GM18511 (cell line): Measurements from ENCODE around the gene FUT6.
"Not testable (repeated sequence)": the region's sequence is repeated elsewhere in the genome, so short reads cannot be mapped to it uniquely, and the experiment has no call there.

ENCODE experiments used
- ATAC-seq: cut with Tn5 transposase; IDR thresholded peaks from one replicate; pipeline ENCODE4 v1.9.1; 2021; ENCODE audit warnings: mild to moderate bottlenecking, moderate library complexity; ENCODE audit not compliant: unreplicated experiment

The FUT6 gene

DNA sequence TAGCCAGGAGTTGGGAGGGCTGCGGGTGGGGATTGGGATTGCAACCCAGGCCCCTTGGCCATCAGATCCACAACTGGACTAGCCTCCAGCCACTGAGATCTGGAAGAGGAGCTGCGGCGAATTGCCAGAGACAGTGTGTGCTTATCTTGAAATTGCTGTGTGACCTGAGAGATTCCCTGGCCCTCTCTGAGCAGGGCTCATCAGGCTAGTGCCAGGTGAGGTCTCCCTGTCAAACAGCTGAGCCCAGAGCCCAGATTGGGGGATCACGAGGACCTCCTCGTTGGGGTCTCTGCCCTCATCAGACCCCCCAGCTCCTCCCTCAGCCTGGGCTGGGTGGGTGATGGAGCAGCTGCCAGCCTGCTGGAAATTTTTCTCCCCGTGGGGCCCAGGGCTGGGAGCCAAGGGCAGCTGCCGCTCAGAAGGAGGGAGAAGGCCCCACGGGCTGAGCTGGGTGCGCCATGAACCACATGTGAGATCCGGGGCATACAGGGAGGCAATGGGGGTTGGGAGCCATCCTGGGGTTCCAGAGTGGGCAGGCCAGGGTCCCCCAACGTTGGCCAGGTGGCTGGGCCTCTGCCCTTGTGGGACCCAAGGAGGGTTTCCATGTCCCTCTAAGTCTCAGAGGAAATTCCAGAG lies 23.6 kb upstream of the FUT6 start:
- no peak for ATAC-seq

DNA sequence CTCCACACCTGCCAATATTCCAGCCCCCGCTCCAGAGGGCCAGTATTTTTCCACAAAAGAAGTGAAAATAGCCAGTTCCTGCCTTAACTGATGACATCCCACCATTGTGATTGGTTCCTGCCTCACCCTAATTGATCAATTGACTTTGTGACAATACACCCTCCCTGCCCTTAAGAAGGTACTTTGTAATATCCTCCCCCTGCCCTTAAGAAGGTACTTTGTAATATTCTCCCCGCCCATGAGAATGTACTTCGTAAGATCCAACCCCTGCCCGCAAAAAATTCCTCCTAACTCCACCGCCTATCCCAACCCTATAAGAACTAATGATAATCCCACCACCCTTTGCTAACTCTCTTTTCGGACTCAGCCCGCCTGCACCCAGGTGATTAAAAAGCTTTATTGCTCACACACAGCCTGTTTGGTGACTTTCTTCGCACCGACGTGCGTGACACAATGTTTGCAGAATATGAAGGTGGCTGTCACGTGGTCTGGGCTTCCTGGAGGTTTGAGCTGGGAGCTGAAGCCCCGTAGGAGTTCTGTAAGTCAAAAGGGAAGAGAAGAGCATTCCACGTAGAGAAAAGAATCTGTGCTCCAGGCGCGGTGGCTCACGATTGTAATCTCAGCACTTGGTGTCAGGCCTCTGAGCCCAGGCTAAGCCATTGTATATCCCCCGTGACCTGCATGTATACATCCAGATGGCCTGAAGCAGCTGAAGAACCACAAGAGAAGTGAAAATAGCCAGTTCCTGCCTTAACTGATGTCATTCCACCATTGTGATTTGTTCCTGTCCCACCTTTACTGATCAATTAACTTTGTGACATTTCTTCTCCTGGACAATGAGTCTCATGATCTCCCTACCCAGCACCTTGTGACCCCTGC lies 17.9 kb upstream of the FUT6 start:
- no peak for ATAC-seq

DNA sequence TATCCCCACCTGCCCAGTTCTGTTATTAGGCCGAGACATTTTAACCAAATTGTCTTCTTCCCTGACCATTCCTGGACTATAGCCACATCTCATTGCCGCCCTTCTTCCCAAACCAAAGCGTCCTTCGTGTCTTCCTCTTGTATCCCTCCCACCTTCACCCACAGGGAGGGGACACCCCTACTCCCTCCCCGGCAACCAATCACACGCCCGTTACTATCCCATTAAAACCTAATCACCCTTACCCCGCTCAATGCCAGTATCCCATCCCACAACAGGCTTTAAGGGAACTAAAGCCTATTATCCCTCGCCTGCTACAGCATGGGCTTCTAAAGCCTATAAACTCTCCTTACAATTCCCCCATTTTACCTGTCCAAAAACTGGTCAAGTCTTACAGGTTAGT lies 15.6 kb upstream of the FUT6 start:
- not testable (repeated sequence) for ATAC-seq

DNA sequence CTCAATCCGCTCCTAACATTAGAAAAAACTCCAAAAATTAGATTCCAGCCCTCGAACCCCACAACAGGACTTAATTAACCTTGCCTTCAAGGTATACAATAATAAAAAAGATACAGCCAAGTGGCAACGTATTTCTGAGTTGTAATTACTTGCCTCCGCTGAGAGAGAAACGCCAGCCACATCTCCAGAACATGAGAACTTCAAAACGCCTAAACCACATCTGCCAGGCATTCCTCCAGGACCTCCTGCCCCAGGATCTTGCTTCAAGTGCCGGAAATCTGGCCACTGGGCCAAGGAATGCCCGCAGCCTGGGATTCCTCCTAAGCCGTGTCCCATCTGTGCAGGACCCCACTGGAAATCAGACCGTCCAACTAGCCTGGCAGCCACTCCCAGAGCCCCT lies 14.6 kb upstream of the FUT6 start:
- ATAC-seq = not testable (repeated sequence)

DNA sequence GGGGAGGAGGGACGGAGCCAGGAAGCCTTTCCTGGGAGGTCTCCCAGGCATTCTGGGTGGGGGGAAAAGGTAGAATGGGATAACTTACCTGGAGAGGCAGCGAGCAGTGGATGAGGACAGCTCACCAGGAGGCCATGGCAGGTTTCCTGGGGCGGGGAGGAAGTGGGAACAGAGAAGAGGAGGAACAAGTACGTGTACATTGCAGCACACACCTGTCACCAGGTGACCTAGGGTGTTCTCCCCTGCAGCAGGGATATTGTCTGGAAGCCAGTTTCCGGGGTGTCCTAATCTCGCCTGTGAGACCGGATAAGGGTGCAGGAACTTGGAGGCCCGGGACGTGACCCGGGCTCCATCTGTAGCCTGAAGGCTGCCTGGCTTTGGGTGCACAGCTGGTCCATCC lies 11.8 kb upstream of the FUT6 start, which contains the start of gene FUT3:
Gene FUT3, minus strand, starts transcription at position 148 of the 400 bp plus-strand sequence.
- ATAC-seq = no peak

DNA sequence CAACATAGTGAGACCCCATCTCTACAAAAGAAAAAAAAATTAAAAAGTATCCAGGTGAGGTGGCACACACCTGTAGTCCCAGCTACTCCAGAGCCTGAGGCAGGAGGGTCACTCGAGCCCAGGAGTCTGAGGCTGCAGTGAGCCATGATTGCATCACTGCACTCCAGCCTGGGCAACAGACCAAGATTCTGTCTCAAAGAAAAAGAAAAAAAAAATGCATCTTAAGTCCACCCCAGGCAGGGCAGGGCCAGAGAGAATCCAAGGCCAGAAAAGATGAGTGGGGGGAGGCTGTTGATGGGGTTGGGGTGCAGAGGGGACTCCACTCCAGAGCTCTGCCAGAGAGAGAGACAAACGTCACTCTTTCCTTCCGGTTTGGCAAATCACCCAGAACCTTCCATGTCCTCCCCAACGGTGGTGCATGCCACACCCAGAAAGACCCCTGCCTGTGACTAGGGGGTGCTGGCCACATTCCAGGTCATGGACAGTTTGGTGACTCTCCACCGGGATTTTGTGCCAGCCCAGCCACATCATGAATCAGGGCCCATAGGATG lies 11.3 kb upstream of the FUT6 start:
- ATAC-seq = no peak

DNA sequence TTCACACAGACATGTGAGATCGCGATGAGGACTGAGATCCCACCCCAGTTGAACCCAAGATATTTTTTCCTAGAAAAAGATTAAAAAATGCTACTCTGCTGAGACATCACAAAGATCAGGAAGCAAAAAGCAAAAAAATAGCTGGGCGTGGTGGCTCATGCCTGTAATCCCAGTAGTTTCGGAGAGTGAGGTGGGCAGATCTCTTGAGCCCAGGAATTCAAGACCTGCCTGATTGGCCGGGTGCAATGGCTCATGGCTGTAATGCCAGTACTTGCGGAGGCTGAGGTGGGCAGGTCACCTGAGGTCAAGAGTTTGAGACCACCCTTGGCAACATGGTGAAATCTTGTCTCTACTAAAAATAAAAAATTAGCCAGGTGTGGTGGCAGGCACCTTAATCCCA lies 10.7 kb upstream of the FUT6 start:
- no peak for ATAC-seq

DNA sequence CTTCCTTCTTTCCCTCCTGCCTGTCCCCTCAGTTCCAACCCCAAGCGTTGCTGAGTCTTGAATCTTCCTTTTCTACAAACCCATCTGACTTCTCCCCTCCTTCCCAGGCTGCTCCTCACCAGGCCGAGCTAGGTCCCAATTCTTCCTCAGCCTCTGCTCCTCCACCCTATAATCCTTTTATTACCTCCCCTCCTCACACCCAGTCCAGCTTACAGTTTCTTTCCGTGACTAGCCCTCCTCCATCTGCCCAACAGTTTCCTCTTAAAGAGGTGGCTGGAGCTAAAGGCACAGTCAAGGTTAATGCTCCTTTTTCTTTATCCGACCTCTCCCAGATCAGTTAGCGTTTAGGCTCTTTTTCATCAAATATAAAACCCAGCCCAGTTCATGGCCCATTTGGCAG lies 9.1 kb upstream of the FUT6 start:
- ATAC-seq = not testable (repeated sequence)

DNA sequence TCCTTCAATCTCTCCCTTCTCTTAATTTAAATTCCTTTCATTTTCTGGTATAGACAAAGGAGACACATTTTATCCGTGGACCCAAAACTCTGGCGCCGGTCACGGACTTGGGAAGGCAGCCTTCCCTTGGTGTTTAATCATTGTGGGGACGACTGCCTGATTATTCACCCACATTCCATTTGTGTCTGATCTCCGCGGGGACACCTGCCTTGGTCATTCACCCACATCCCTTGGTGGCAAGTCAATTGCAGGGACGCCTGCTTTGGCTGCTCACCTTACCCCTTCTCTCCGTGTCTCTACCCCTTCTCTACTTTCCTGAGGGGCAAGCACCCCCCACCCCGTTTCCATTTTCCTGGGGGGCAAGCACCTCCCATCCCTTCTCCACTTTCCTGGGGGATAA lies 8.3 kb upstream of the FUT6 start:
- not testable (repeated sequence) for ATAC-seq

DNA sequence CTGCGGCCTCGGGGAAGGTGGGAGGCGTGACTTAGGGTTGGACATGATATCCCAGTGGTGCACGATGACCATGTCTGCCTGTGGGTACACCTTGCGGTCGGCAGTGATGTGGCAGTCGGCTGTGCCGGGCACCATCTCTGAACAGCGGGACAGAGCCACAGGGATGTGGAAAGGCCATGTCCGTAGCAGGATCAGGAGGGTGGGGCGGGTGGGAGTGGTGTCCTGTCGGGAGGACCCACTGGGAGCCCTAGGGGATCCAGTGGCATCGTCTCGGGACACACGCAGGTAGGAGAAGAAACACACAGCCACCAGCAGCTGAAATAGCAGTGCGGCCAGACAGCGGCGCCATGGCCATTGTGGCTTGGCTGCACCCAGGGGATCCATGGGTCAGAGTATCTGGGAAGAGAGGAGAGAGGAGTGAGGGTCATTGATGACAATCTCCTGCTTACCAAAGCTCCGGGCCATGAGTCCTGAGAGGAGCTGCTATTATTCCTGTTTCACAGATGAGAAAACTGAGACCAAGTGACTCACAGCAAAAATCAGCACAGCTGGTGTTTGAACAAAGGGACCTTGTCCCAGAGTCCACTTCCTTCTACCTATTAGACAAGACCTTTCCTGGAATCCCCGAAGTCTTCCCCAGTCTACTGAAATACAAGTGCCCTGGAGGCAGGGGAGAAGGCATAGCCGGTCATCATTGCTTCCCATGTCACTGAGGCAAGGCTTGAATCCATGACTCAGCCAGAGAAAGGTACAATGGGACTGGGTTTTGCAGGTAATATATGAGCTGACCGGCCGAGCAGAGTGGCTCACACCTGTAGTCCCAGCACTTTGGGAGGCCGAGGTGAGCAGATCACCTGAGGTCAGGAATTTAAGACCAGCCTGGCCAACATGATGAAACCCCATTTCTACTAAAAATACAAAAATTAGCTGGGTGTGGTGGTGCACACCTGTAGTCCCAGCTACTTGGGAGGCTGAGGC lies 5.2 kb upstream of the FUT6 start:
- no peak for ATAC-seq

DNA sequence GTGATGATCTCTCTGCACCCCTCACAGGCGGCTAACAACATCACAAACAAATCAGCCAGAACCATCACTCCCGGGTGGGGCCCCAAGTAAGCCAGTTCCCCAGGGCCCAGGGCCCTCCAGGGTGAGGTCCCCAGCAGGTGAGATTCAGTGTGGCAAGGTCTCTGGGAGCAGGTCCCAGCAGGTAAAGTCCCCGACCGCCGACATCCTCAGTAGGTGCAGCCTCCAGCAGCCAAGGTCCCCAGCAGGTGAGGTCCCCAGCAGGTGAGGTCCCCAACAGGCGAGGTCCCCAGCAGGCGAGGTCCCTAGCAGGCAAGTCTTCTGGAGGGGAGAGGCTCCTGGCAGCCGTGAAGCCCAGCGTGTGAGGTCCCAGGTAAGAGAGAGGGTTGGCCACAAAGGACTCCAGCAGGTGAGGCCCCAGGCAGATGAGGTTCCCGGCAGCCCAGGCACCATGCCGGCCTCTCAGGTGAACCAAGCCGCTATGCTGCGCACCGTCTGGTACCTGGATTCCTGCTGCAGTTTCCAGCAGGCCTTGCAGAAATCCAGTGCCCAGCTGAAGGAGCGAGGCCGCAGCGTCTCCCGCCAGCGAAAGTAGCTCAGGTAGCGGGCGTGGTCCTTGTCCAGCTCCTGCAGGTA lies 3.9 kb upstream of the FUT6 start:
- ATAC-seq = no peak

DNA sequence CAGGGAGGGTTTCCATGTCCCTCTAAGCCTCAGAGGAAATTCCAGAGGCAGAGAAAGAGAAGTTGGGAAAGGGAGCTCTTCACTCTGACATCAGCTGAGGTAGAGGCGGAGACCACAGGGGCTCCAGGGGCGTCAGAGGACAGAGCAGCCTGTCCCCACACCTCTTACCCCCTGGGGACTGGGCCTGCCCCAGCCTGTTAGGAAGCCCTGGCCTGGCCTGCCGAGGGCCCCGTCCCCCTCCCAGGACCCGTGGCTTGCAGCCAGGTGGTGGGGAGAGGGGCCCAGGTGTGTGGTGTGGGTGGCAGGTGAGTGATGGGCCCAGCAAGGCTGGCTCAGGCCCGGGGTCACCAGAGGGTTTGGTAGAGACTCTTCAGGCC lies 2.2 kb upstream of the FUT6 start:
- ATAC-seq = not testable (repeated sequence)

DNA sequence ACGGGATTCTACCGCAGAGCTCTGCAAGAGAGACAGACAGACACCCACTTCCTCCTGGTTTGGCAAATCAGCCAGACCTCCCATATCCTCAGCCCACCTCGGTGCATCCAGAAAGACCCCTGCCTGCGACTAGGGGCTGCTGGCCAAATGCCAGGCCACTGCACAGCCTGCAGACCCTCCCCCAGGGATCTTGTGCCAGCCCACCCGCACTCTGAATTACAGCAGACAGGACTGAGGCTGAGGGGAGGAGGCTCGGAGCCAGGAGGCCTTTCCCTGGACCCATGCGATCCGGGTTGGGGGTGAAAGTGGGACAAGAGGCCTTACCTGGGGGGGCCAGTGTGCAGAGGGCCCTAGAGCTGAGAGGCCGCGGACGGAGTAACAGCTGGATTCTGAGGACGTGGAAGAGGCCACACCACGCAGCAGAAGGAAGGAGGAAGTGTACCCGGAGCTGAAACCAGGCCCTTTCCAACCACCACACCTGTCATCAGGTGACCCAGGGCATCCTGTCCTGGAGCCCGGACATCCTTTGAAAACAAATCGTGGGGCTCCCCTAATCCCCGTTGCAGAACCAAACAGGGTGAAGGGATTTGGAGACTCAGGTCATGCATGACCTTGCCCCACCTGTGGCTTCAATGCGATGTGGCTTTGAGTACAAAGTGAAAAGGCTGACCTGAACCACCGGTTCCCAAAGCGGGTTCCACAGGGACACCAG lies 993 bp downstream of the FUT6 start:
- no peak for ATAC-seq

DNA sequence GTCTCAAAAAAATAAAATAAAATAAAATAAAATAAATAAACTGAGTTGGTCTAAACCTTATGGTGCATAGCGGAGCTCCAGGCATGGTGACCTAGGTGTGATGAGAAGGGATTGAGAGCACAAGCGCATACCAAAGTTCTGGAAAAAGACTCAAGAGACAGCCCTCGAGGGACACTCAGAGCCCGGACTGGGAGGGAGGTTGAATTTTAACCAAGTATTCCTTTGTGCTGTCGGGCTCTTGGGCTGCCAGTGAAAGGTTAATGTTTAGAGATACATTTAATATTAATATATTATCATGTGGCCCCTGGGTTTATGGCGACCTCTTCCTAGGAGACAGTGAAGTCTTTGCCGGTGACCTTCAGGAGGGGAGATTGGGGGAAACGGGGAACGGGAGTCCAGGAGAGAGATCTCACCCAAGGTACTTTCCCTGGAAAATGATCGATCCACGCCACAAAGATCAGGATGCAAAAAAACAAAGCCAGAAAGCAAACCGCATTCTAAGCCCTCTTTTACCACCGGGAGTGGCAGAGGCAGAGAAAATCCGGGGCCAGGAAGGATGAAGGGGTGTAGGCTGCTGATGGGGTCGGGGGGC lies 1.6 kb downstream of the FUT6 start:
- no peak for ATAC-seq

DNA sequence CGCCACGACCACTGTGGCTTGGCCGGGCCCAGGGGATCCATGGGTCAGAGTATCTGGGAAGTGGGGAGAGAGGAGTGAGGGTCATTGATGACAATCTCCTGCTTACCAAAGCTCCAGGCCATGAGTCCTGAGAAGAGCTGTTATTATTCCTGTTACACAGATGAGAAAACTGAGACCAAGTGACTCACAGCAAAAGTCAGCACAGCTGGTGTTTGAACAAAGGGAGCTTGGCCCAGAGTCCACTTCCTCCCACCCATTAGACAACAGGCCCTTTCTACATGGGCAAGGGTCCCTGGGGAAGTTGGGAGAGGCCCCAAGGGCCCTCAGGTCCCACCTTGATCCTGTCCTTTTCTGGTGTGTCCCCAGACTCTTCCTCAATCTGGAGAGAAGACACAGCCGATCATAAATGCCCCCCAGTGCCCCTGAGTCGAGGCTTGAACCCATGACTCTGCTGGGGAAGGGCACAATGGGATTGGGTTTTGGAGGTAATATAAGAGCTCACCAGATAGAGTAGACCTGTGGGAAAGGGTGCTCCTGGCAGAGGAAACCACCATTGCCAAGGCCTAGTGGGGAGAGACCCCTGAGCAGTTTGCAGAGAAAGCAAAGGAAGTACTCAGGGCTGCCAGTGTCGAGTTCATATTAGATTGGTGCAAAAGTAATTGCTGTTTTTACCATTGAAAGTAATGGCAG lies 6.8 kb downstream of the FUT6 start:
- ATAC-seq = no peak

DNA sequence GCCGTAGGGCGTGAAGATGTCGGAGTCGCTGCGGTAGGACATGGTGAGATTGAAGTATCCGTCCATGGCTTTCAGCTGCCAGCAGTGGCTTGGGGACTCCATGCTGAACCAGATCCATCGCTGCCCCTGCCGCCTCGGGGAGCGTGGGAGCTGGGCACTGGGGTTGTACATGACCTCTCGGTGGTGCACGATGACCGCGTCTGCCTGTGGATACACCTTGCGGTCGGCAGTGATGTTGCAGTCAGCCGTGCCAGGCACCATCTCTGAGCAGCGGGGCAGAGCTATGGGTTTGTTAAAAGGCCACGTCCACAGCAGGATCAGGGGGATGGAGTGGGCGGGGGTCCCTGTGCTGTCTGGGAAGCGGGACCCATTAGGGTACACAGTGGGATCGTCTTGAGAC lies 7.4 kb downstream of the FUT6 start:
- ATAC-seq = no peak

DNA sequence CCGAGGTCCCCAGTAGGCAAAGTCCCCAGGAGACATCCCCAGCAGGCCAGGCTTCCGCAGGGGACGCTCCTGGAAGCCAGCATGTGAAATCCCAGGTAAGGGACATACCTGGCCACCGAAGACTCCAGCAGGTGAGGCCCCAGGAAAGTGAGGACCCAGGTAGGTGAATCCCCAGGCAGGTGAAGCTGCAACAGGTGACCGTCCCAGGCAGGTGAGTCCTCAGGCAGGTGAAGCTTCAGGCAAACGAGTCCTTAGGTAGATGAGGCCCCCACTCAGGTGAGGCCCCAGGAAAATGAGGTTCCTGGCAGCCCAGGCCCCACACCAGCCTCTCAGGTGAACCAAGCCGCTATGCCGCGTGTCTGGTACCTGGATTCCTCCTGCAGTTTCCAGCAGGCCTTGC lies 8.3 kb downstream of the FUT6 start:
- no peak for ATAC-seq

DNA sequence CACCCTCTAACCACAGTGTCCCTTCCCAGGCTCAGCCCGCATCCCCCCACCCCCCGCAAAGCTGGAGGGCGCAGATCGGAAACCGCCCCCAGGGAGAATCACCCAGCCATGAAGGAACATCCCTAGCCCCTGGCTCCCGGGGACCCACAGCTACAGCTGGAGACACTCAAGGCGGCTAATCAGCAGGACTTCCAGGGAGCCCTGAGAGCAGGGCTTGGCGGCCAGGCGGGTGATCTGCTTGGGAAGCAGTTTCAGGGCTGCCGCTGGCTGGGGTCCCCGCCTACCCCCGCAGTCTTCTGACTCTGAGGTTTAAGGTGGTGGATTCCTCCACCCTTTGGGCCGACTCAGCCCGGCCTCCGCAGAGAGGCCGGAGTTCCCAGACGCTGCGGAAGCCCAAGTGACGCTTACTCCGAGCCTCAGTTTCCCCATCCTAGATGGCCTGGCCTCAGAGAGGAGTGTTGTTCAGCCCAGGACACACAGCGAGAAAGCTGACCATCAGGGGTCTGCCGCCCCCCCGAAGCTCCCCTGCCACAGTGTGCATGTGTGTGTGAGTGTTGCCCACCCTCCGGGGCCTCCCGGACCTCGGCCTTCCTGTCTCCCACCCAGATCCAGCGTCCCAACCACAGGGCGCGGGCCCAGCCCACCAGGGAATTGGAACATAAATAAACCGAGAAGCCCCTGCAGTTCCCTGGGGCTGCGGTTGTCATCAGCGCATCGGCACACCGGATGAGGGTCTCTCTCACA lies 9.8 kb downstream of the FUT6 start:
- no peak for ATAC-seq
